ENCODE measurements around the gene ELP1.

DNA sequence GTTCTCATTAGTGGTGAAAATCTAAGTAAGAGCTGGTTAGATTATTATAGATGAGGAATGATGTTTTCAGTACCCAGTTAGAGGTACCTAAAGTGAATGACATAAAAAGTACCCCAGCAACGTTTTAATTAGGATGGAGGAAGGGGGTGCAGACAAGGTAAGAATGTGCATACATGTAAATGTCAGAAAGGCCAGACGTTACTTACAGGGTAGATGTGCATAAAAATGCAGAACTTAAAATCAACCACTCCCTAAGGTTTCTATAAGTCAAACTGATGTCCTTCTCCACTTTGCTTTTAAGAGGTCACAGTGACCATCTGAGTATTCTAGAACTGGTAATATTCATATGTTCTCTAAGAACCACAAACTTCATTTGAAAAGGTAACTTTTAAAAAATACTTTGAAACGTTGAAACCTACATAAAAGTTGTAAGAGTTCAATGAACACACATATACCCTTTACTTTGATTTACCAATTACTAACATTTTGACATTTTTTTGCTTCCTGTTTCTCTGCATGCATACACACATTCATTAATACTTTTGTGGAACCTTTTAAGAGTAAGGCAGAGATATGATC is 53.1 kb downstream of the ELP1 start:
- TF ChIP-seq EZH2 (IDR thresholded peaks at IDR 0.05; ENCODE audit: borderline replicate concordance, low read depth, low read length, poor library complexity, severe bottlenecking) (no peak), CTCF (conservative IDR thresholded peaks at IDR 0.05; ENCODE audit: low read depth, low read length) (no peak)
